GM21526 (cell line): ENCODE data around the gene DCUN1D2.
"Not testable (repeated sequence)": the region's sequence is repeated elsewhere in the genome, so short reads cannot be mapped to it uniquely, and the experiment has no call there.

Experiments
- ATAC-seq: cut with Tn5 transposase; IDR thresholded peaks from one replicate; pipeline ENCODE4 v1.9.1; 2021; ENCODE audit warnings: moderate library complexity; ENCODE audit not compliant: unreplicated experiment, low FRiP score

The DCUN1D2 gene

GRCh38 chr13:113491982-113492381 is 1.5 kb upstream of the DCUN1D2 start:
- no peak for ATAC-seq

- ATAC-seq: no peak
Observed at GRCh38 chr13:113491418-113491883, 940 bp upstream of the DCUN1D2 start.

GRCh38 chr13:113489549-113490495 is 689 bp downstream of the DCUN1D2 start:
- ATAC-seq: peak; percentile 11

GRCh38 chr13:113489171-113489548 is 1.4 kb downstream of the DCUN1D2 start:
- no peak for ATAC-seq

- no peak for ATAC-seq
Observed at GRCh38 chr13:113488283-113488682, 2.2 kb downstream of the DCUN1D2 start.

- no peak for ATAC-seq
Observed at GRCh38 chr13:113486698-113487097, 3.8 kb downstream of the DCUN1D2 start.

- no peak for ATAC-seq
Observed at GRCh38 chr13:113485545-113485944, 5.0 kb downstream of the DCUN1D2 start.

GRCh38 chr13:113483504-113484293 is 6.8 kb downstream of the DCUN1D2 start:
- no peak for ATAC-seq

GRCh38 chr13:113483081-113483480 is 7.4 kb downstream of the DCUN1D2 start:
- no peak for ATAC-seq

- ATAC-seq: no peak
Observed at GRCh38 chr13:113479179-113479578, 11.3 kb downstream of the DCUN1D2 start.

- ATAC-seq: no peak
Observed at GRCh38 chr13:113477724-113478123, 12.8 kb downstream of the DCUN1D2 start.

GRCh38 chr13:113476811-113477210 is 13.7 kb downstream of the DCUN1D2 start:
- no peak for ATAC-seq

- no peak for ATAC-seq
Observed at GRCh38 chr13:113475911-113476310, 14.6 kb downstream of the DCUN1D2 start.

GRCh38 chr13:113475280-113475679 is 15.2 kb downstream of the DCUN1D2 start:
- ATAC-seq: no peak

- ATAC-seq: no peak
Observed at GRCh38 chr13:113474179-113474578, 16.3 kb downstream of the DCUN1D2 start.

GRCh38 chr13:113472355-113473025 is 18.0 kb downstream of the DCUN1D2 start:
- ATAC-seq: no peak

- ATAC-seq: no peak
Observed at GRCh38 chr13:113471844-113472243, 18.7 kb downstream of the DCUN1D2 start.

GRCh38 chr13:113470635-113471163 is 19.8 kb downstream of the DCUN1D2 start:
- not testable (repeated sequence) for ATAC-seq

- ATAC-seq: no peak
Observed at GRCh38 chr13:113470073-113470472, 20.4 kb downstream of the DCUN1D2 start.

- no peak for ATAC-seq
Observed at GRCh38 chr13:113469582-113469981, 20.9 kb downstream of the DCUN1D2 start.
